GM23338 (cell line): ENCODE data around the gene TEKTIP1. TPM values are rescaled to one million over a fixed set of nuclear protein-coding genes. Genes with fewer than 3 reads are reported as not detected.
A peak's percentile ranks its signal among the peaks of the same experiment; 100 is the strongest.

Source experiments
- ATAC-seq: fragments of 200-7000 bp; cut with Tn5 transposase; 3 replicates; pipeline ENCODE4 v1.9.1; 2020
- DNase-seq: peaks from one replicate; pipeline ENCODE4 v3.0.0-alpha.2; 2015; ENCODE audit warnings: low spot score
- H2AFZ ChIP-seq: fragments of 200-600 bp; sonication (generic); 2 replicates; pipeline ENCODE4 v1.8.0; 2016; ENCODE audit warnings: antibody characterized with exemption, mild to moderate bottlenecking, moderate library complexity
- H3F3A ChIP-seq: fragments of 200-600 bp; sonication (generic); replicated peaks from 2 replicates; pipeline ENCODE4 v1.8.0; 2017; ENCODE audit warnings: antibody characterized with exemption, mixed run types, low read depth
- H3K27ac ChIP-seq: fragments of 200-600 bp; sonication (generic); 2 replicates; pipeline ENCODE4 v1.6.1; 2016; ENCODE audit warnings: low read depth
- H3K27me3 ChIP-seq: fragments of 200-600 bp; sonication (generic); 2 replicates; pipeline ENCODE4 v1.8.0; 2016; ENCODE audit warnings: mild to moderate bottlenecking, mixed run types, moderate library complexity; ENCODE audit not compliant: insufficient read depth
- H3K36me3 ChIP-seq: fragments of 200-600 bp; sonication (generic); 2 replicates; pipeline ENCODE4 v1.8.0; 2016; ENCODE audit warnings: mild to moderate bottlenecking; ENCODE audit not compliant: insufficient read depth
- H3K4me1 ChIP-seq: fragments of 200-600 bp; sonication (generic); 2 replicates; pipeline ENCODE4 v1.8.0; 2016; ENCODE audit warnings: mild to moderate bottlenecking, moderate library complexity; ENCODE audit not compliant: insufficient read depth
- H3K4me2 ChIP-seq: fragments of 200-600 bp; sonication (generic); 2 replicates; pipeline ENCODE4 v1.7.1; 2017; ENCODE audit warnings: mixed run types
- H3K4me3 ChIP-seq: fragments of 200-600 bp; sonication (generic); 2 replicates; pipeline ENCODE4 v1.6.1; 2016; ENCODE audit warnings: mixed run types
- H3K79me2 ChIP-seq: fragments of 200-600 bp; sonication (generic); replicated peaks from 2 replicates; pipeline ENCODE4 v1.8.0; 2017; ENCODE audit warnings: mild to moderate bottlenecking; ENCODE audit not compliant: insufficient read depth
- H3K9me2 ChIP-seq: fragments of 200-600 bp; sonication (generic); 2 replicates; pipeline ENCODE4 v1.8.0; 2017; ENCODE audit not compliant: insufficient read depth
- H4K20me1 ChIP-seq: fragments of 200-600 bp; sonication (generic); replicated peaks from 2 replicates; pipeline ENCODE4 v1.8.0; 2017; ENCODE audit warnings: mild to moderate bottlenecking; ENCODE audit not compliant: insufficient read depth
- H3K27ac Mint-ChIP-seq: 2 replicates; pipeline ENCODE4 v1.8.0; 2020; ENCODE audit warnings: inconsistent platforms, mild to moderate bottlenecking, moderate library complexity, mixed read lengths
- H3K27me3 Mint-ChIP-seq: 3 replicates; pipeline ENCODE4 v1.8.0; 2022; ENCODE audit warnings: low read depth, mild to moderate bottlenecking, moderate library complexity, mixed read lengths, inconsistent platforms; ENCODE audit not compliant: insufficient read depth, poor library complexity
- H3K36me3 Mint-ChIP-seq: 3 replicates; pipeline ENCODE4 v1.8.0; 2021; ENCODE audit warnings: low read depth, mild to moderate bottlenecking, inconsistent platforms, moderate library complexity, mixed read lengths
- H3K4me1 Mint-ChIP-seq: 3 replicates; pipeline ENCODE4 v1.8.0; 2020; ENCODE audit warnings: mild to moderate bottlenecking, inconsistent platforms, mixed read lengths
- H3K4me3 Mint-ChIP-seq: 3 replicates; pipeline ENCODE4 v1.8.0; 2021; ENCODE audit warnings: moderate library complexity, mild to moderate bottlenecking, inconsistent platforms, mixed read lengths
- H3K9me3 Mint-ChIP-seq: 3 replicates; pipeline ENCODE4 v1.8.0; 2020; ENCODE audit warnings: moderate library complexity, mild to moderate bottlenecking, inconsistent platforms, mixed read lengths
- CREB1 ChIP-seq: fragments of 250-450 bp; sonication (Bioruptor Pico); IDR thresholded peaks from 2 replicates; pipeline ENCODE4 v1.5.0; 2020; ENCODE audit warnings: low read depth, mild to moderate bottlenecking, moderate library complexity
- CTCF ChIP-seq, 2 experiments: fragments of 200-600 bp in 1 of 2; sonication (generic) in 1 of 2; conservative IDR thresholded peaks; 2 replicates each; pipeline versions ENCODE4 v1.5.1 to v1.6.1; 2016 to 2017; ENCODE audit warnings: antibody characterized with exemption in 2 of 2, low read depth in 2 of 2, mild to moderate bottlenecking in 2 of 2, moderate library complexity in 1 of 2
- ETS1 ChIP-seq: IDR thresholded peaks from 2 replicates; pipeline ENCODE4 v1.6.1; 2016; ENCODE audit warnings: antibody characterized with exemption
- REST ChIP-seq: IDR thresholded peaks from one replicate; pipeline ENCODE4 v1.6.1; 2018; ENCODE audit warnings: antibody characterized with exemption; ENCODE audit not compliant: unreplicated experiment
- STAT1 ChIP-seq: IDR thresholded peaks from one replicate; pipeline ENCODE4 v1.6.1; 2016; ENCODE audit warnings: antibody characterized with exemption; ENCODE audit not compliant: unreplicated experiment
- ZNF462 ChIP-seq: fragments of 250-450 bp; sonication (Bioruptor Pico); IDR thresholded peaks from 2 replicates; pipeline ENCODE4 v1.5.0; 2020; ENCODE audit warnings: mild to moderate bottlenecking, moderate library complexity
- polyA plus RNA-seq: library from polyadenylated mRNA; unstranded; fragments of >200 nt; fragmentation: Nextera tagmentation; extraction: Ambion mirVana; gene quantifications from 2 replicates; pipeline ENCODE4 v1.2.1, GENCODE V29; 2016
- total RNA-seq: library from RNA; depleted of rRNA; stranded (reverse); fragments of >200 nt; shearing (Covaris generic); gene quantifications from 2 replicates; pipeline ENCODE4 v1.2.3, GENCODE V29; 2014

Gene TEKTIP1
- total and polyA plus RNA-seq, 2 experiments from 2014 or later: not detected

- Histone ChIP-seq H3K27me3 (no peaks in the 10 kb centered on the region), H3K27ac (no peak overlapping the region), H3F3A (no peaks in the 10 kb centered on the region), H2AFZ (no peak overlapping the region), H4K20me1 (no peaks in the 10 kb centered on the region; the same call in 1 of the 2 replicates), H3K36me3 (no peaks in the 10 kb centered on the region), H3K79me2 (peaks cover 5% of the 10 kb centered on the region; the same call in 1 of the 2 replicates), H3K4me2 (no peak overlapping the region), H3K4me3 (no peak overlapping the region), H3K4me1 (no peaks in the 10 kb centered on the region), H3K9me2 (no peaks in the 10 kb centered on the region)
- no peaks in the 10 kb centered on the region; the same call in 2 of the 3 replicates for H3K9me3 Mint-ChIP-seq
- H3K4me3 Mint-ChIP-seq: no peak overlapping the region
- DNase-seq: no peak
- peak; percentile 51 for ATAC-seq
- TF ChIP-seq ETS1 (no peak), CTCF (conservative IDR thresholded peaks at IDR 0.05; ENCODE audit: low read depth in 2 of 2) (peak; percentile 19 to 41; a peak in 3 of 4 replicates)
- peaks cover 11% of the 10 kb centered on the region for H3K36me3 Mint-ChIP-seq
- no peak overlapping the region for H3K27ac Mint-ChIP-seq
- H3K27me3 Mint-ChIP-seq: peaks cover 3% of the 10 kb centered on the region
- H3K4me1 Mint-ChIP-seq: no peaks in the 10 kb centered on the region; the same call in 2 of the 3 replicates
These were observed 12.3 kb upstream of the TEKTIP1 start for GRCh38 chr19:3526507-3527237.

GRCh38 chr19:3527238-3527910 is 11.6 kb upstream of the TEKTIP1 start:
- Histone ChIP-seq H3K4me2 (no peak overlapping the region), H3F3A (no peaks in the 10 kb centered on the region), H4K20me1 (no peaks in the 10 kb centered on the region; the same call in 1 of the 2 replicates), H2AFZ (no peak overlapping the region), H3K79me2 (no peaks in the 10 kb centered on the region), H3K27me3 (no peaks in the 10 kb centered on the region), H3K4me1 (no peaks in the 10 kb centered on the region), H3K27ac (no peak overlapping the region), H3K4me3 (no peak overlapping the region), H3K36me3 (no peaks in the 10 kb centered on the region), H3K9me2 (no peaks in the 10 kb centered on the region)
- Mint-ChIP-seq H3K4me3 (no peak overlapping the region), H3K27me3 (peaks cover 3% of the 10 kb centered on the region), H3K36me3 (peaks cover 10% of the 10 kb centered on the region), H3K4me1 (no peaks in the 10 kb centered on the region; the same call in 2 of the 3 replicates), H3K27ac (no peak overlapping the region), H3K9me3 (no peaks in the 10 kb centered on the region)
- no peak for DNase-seq
- ATAC-seq: no peak
- TF ChIP-seq ZNF462 (CRISPR knock-in tag) (no peak), CREB1 (CRISPR knock-in tag) (no peak), STAT1 (no peak), REST (no peak)
